Upper lobe of left lung (tissue), 4 donors: ENCODE measurements around the gene KPNA1.

Source experiments
- CTCF ChIP-seq, 6 experiments: fragments of 450-650 bp in 4 of 6; fragments of 200-600 bp in 2 of 6; sonication (generic) in 2 of 6; IDR thresholded peaks; one replicate each; pipeline ENCODE4 v1.5.1; 2016 to 2019; ENCODE audit warnings: antibody characterized with exemption in 6 of 6
- EP300 ChIP-seq, 4 donors: sonication (generic); formaldehyde crosslinking; IDR thresholded peaks; one replicate each; pipeline ENCODE4 v1.5.1; 2017; ENCODE audit warnings: antibody characterized with exemption in 4 of 4, control low read depth in 2 of 4
- POLR2A ChIP-seq, 4 donors: fragments of 450-650 bp; IDR thresholded peaks; one replicate each; pipeline ENCODE4 v1.5.1; 2016 to 2017; ENCODE audit warnings: antibody characterized with exemption in 4 of 4, mild to moderate bottlenecking in 2 of 4
- POLR2AphosphoS5 ChIP-seq, 2 donors: sonication (generic); formaldehyde crosslinking; IDR thresholded peaks; one replicate each; pipeline ENCODE4 v1.5.1; 2017; ENCODE audit warnings: antibody characterized with exemption in 2 of 2

GRCh38 chr3:122497425-122497824, 17.3 kb downstream of the KPNA1 start:
- TF ChIP-seq CTCF (IDR thresholded peaks at IDR 0.05) (no peak), POLR2A (IDR thresholded peaks at IDR 0.05) (no peak), POLR2AphosphoS5 (IDR thresholded peaks at IDR 0.05) (no peak), EP300 (IDR thresholded peaks at IDR 0.05) (no peak)
